HepG2 (cell line): ENCODE measurements around the gene TEF. TPM values are rescaled to one million over a fixed set of nuclear protein-coding genes. Genes with fewer than 3 reads are reported as not detected.

ENCODE experiments used
- FOXA1 ChIP-seq, 2 experiments: fragments of 450-650 bp in 1 of 2; sonication (generic) in 1 of 2; formaldehyde crosslinking in 1 of 2; IDR thresholded peaks; 2 replicates each; pipeline versions ENCODE4 v1.4.0 to v1.6.1; 2016 to 2020; ENCODE audit warnings: missing genetic modification reagents in 1 of 2
- GATA4 ChIP-seq: sonication (generic); IDR thresholded peaks from 2 replicates; pipeline ENCODE4 v1.6.1; 2016; ENCODE audit warnings: antibody characterized with exemption, low read depth, borderline replicate concordance
- KLF9 ChIP-seq: IDR thresholded peaks from 2 replicates; pipeline ENCODE4 v1.6.1; 2016; ENCODE audit warnings: low read depth
- MEF2D ChIP-seq: sonication (generic); formaldehyde crosslinking; IDR thresholded peaks from 2 replicates; pipeline ENCODE4 v1.5.1; 2020; ENCODE audit warnings: mild to moderate bottlenecking, missing genetic modification reagents
- MTF2 ChIP-seq: sonication (generic); formaldehyde crosslinking; IDR thresholded peaks from 2 replicates; pipeline ENCODE4 v1.5.0; 2020; ENCODE audit warnings: missing genetic modification reagents, borderline replicate concordance
- PAWR ChIP-seq: sonication (generic); formaldehyde crosslinking; IDR thresholded peaks from 2 replicates; pipeline ENCODE4 v1.4.0; 2020; ENCODE audit warnings: missing genetic modification reagents, mild to moderate bottlenecking, borderline replicate concordance
- SNAI1 ChIP-seq: sonication (generic); formaldehyde crosslinking; IDR thresholded peaks from 2 replicates; pipeline ENCODE4 v1.5.0; 2020; ENCODE audit warnings: mild to moderate bottlenecking, missing genetic modification reagents, borderline replicate concordance
- TARDBP ChIP-seq: sonication (generic); formaldehyde crosslinking; IDR thresholded peaks from 2 replicates; pipeline ENCODE4 v1.8.0; 2022; ENCODE audit warnings: mild to moderate bottlenecking, missing genetic modification reagents
- TP53 ChIP-seq: sonication (generic); formaldehyde crosslinking; conservative IDR thresholded peaks from 2 replicates; pipeline ENCODE4 v1.4.0; 2020; ENCODE audit warnings: missing genetic modification reagents
- ZBTB38 ChIP-seq: sonication (generic); formaldehyde crosslinking; IDR thresholded peaks from 2 replicates; pipeline ENCODE4 v1.5.1; 2020; ENCODE audit warnings: mild to moderate bottlenecking, missing genetic modification reagents
- ZMYM4 ChIP-seq: sonication (generic); formaldehyde crosslinking; IDR thresholded peaks from 2 replicates; pipeline ENCODE4 v1.8.1; 2023; ENCODE audit warnings: mild to moderate bottlenecking, missing genetic modification reagents
- ZNF143 ChIP-seq: sonication (generic); formaldehyde crosslinking; IDR thresholded peaks from 2 replicates; pipeline ENCODE4 v1.4.0; 2020; ENCODE audit warnings: missing genetic modification reagents
- ZNF652 ChIP-seq: IDR thresholded peaks from 2 replicates; pipeline ENCODE4 v1.6.1; 2016; ENCODE audit warnings: low read depth, borderline replicate concordance
- ZNF782 ChIP-seq: sonication (generic); formaldehyde crosslinking; IDR thresholded peaks from 2 replicates; pipeline ENCODE4 v1.4.0; 2020; ENCODE audit warnings: missing genetic modification reagents, mild to moderate bottlenecking, borderline replicate concordance
- ZNF878 ChIP-seq: sonication (generic); formaldehyde crosslinking; IDR thresholded peaks from 2 replicates; pipeline ENCODE4 v1.8.1; 2023; ENCODE audit warnings: mild to moderate bottlenecking, missing genetic modification reagents, moderate library complexity
- polyA plus RNA-seq, 8 experiments: library from polyadenylated mRNA; depleted of rRNA in 3 of 8; stranded (reverse) in 7 of 8; unstranded in 1 of 8; fragments of >200 nt; fragmentation: Illumina TruSeq in 4 of 8; extraction: Trizol in 4 of 8; gene quantifications; 2 replicates each; pipeline versions ENCODE4 v1.2.1 to v1.2.3, GENCODE V29; 2011 to 2016; ENCODE audit warnings: low read depth in 4 of 8, missing spikeins in 1 of 8, mixed read lengths in 1 of 8; ENCODE audit not compliant: insufficient read depth in 1 of 8
- total RNA-seq, 5 experiments: library from RNA; depleted of rRNA; stranded (reverse); fragments of >200 nt; fragmentation: Illumina TruSeq; extraction: Trizol; gene quantifications; 2 replicates each; pipeline ENCODE4 v1.2.3, GENCODE V29; 2016; ENCODE audit warnings: low read depth in 1 of 5
- TF ChIP-seq, protein P1 (sequence below): sonication (generic); formaldehyde crosslinking; IDR thresholded peaks from 2 replicates; pipeline ENCODE4 v1.4.0; 2020; ENCODE audit warnings: missing genetic modification reagents
- TF ChIP-seq, protein P2 (sequence below): sonication (generic); formaldehyde crosslinking; IDR thresholded peaks from 2 replicates; pipeline ENCODE4 v1.8.0; 2022; ENCODE audit warnings: mild to moderate bottlenecking, missing genetic modification reagents
- TF ChIP-seq, protein P3 (sequence below): sonication (generic); formaldehyde crosslinking; IDR thresholded peaks from 2 replicates; pipeline ENCODE4 v1.8.1; 2023; ENCODE audit warnings: mild to moderate bottlenecking, inconsistent platforms, moderate library complexity, missing genetic modification reagents, borderline replicate concordance
- TF ChIP-seq, protein P4 (sequence below): sonication (generic); formaldehyde crosslinking; IDR thresholded peaks from 2 replicates; pipeline ENCODE4 v1.5.0; 2020; ENCODE audit warnings: missing genetic modification reagents, mild to moderate bottlenecking, borderline replicate concordance
- TF ChIP-seq, protein P5 (sequence below): sonication (generic); formaldehyde crosslinking; conservative IDR thresholded peaks from 2 replicates; pipeline ENCODE4 v1.4.0; 2020; ENCODE audit warnings: missing genetic modification reagents

TEF gene
- total and polyA plus RNA-seq, 2 of the 13 experiments (the other 11 are each of a cell fraction or from before 2014, with no cell fraction given): 7.6 to 11.2 TPM

DNA sequence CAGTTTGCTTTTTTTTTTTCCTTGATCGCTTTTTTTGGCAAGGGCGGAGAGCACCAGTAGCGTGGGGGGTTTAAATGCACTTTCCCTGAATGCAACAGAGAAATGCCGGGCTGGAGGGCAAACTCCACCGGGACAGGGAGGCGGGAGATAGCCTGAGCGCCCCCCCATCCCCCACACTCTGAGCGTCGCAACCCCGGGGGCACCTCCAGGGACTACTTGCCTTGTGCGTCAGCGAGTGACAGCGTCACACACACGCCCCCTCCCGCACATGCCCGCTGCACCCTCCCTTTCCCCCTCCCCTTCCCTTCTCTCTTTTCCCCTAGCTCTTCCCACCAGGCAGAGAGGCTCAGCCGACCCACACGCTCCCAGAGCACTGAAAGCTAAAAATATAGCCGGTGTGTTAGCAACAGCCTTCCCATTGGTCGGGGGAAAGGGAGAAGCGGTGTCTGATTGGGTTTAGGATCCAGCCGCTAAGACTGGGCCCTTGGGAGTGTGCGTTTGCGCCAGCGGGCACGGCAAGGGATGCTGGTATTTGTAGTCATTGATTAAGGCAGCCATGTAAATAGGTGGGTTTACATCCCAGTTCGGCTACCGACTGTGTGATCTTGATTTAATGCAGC lies 66.6 kb downstream of the TEF start (continued):
- TF ChIP-seq, protein P1, sequence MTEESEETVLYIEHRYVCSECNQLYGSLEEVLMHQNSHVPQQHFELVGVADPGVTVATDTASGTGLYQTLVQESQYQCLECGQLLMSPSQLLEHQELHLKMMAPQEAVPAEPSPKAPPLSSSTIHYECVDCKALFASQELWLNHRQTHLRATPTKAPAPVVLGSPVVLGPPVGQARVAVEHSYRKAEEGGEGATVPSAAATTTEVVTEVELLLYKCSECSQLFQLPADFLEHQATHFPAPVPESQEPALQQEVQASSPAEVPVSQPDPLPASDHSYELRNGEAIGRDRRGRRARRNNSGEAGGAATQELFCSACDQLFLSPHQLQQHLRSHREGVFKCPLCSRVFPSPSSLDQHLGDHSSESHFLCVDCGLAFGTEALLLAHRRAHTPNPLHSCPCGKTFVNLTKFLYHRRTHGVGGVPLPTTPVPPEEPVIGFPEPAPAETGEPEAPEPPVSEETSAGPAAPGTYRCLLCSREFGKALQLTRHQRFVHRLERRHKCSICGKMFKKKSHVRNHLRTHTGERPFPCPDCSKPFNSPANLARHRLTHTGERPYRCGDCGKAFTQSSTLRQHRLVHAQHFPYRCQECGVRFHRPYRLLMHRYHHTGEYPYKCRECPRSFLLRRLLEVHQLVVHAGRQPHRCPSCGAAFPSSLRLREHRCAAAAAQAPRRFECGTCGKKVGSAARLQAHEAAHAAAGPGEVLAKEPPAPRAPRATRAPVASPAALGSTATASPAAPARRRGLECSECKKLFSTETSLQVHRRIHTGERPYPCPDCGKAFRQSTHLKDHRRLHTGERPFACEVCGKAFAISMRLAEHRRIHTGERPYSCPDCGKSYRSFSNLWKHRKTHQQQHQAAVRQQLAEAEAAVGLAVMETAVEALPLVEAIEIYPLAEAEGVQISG (CRISPR knock-in tag): peak; percentile 52; the same call in 1 of the 2 replicates
- TF ChIP-seq, protein P2, sequence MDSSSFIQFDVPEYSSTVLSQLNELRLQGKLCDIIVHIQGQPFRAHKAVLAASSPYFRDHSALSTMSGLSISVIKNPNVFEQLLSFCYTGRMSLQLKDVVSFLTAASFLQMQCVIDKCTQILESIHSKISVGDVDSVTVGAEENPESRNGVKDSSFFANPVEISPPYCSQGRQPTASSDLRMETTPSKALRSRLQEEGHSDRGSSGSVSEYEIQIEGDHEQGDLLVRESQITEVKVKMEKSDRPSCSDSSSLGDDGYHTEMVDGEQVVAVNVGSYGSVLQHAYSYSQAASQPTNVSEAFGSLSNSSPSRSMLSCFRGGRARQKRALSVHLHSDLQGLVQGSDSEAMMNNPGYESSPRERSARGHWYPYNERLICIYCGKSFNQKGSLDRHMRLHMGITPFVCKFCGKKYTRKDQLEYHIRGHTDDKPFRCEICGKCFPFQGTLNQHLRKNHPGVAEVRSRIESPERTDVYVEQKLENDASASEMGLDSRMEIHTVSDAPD: no peak
- TF ChIP-seq, protein P3, sequence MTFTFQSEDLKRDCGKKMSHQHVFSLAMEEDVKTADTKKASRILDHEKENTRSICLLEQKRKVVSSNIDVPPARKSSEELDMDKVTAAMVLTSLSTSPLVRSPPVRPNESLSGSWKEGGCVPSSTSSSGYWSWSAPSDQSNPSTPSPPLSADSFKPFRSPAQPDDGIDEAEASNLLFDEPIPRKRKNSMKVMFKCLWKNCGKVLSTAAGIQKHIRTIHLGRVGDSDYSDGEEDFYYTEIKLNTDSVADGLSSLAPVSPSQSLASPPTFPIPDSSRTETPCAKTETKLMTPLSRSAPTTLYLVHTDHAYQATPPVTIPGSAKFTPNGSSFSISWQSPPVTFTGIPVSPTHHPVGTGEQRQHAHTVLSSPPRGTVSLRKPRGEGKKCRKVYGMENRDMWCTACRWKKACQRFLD (CRISPR knock-in tag): no peak
- no peak for TF ChIP-seq ZNF652 (CRISPR knock-in tag)
- TF ChIP-seq FOXA1 (IDR thresholded peaks at IDR 0.05): no peak
- peak; percentile 40 for TF ChIP-seq FOXA1 (CRISPR knock-in tag; IDR thresholded peaks at IDR 0.05)
- peak; percentile 100 for TF ChIP-seq MEF2D
- no peak for TF ChIP-seq PAWR (CRISPR knock-in tag)
- TF ChIP-seq ZNF782 (CRISPR knock-in tag): no peak; the same call in 1 of the 2 replicates
- peak; percentile 94 for TF ChIP-seq ZNF143 (CRISPR knock-in tag)
- peak; percentile 19; the same call in 1 of the 2 replicates for TF ChIP-seq ZMYM4
- TF ChIP-seq, protein P4, sequence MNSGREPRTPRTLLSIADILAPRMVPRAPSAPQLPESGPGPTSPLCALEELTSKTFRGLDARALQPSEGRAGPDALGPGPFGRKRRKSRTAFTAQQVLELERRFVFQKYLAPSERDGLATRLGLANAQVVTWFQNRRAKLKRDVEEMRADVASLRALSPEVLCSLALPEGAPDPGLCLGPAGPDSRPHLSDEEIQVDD (CRISPR knock-in tag): no peak
- 0 out of 2 replicates have a peak, but pooled peaks have one; percentile 39 for TF ChIP-seq KLF9 (CRISPR knock-in tag)
- TF ChIP-seq, protein P5, sequence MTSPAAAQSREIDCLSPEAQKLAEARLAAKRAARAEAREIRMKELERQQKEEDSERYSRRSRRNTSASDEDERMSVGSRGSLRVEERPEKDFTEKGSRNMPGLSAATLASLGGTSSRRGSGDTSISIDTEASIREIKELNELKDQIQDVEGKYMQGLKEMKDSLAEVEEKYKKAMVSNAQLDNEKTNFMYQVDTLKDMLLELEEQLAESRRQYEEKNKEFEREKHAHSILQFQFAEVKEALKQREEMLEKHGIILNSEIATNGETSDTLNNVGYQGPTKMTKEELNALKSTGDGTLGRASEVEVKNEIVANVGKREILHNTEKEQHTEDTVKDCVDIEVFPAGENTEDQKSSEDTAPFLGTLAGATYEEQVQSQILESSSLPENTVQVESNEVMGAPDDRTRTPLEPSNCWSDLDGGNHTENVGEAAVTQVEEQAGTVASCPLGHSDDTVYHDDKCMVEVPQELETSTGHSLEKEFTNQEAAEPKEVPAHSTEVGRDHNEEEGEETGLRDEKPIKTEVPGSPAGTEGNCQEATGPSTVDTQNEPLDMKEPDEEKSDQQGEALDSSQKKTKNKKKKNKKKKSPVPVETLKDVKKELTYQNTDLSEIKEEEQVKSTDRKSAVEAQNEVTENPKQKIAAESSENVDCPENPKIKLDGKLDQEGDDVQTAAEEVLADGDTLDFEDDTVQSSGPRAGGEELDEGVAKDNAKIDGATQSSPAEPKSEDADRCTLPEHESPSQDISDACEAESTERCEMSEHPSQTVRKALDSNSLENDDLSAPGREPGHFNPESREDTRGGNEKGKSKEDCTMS (CRISPR knock-in tag): no peak
- TF ChIP-seq SNAI1 (CRISPR knock-in tag): 0 out of 2 replicates have a peak, but pooled peaks have one; percentile 16
- TF ChIP-seq MTF2 (CRISPR knock-in tag): no peak
- peak; percentile 82; the same call in 1 of the 2 replicates for TF ChIP-seq ZBTB38 (CRISPR knock-in tag)
- TF ChIP-seq ZNF878 (CRISPR knock-in tag): no peak
- no peak for TF ChIP-seq GATA4
- no peak for TF ChIP-seq TP53 (CRISPR knock-in tag)
- TF ChIP-seq TARDBP (CRISPR knock-in tag): peak; percentile 63
